Activated T-helper 1 cell treated with anti-CD3 and anti-CD28 coated beads, Interleukin-12 subunit alpha, Interleukin-12 subunit beta, Interleukin-2, Interleukin-4 antibody, amounts not matched to agents 30 ng/mL and 10 ng/mL and 1 ng/mL, durations not matched to agents 14 hours and 24 hours and 36 hours (primary cell): Measurements from ENCODE around the gene EML1. TPM values are rescaled to one million over a fixed set of nuclear protein-coding genes. Genes with fewer than 3 reads are reported as not detected.

Experiments used
- DNase-seq: peaks from one replicate; pipeline ENCODE4 v3.0.0; 2021; ENCODE audit warnings: low spot score
- H3K27ac Mint-ChIP-seq: one replicate; pipeline ENCODE4 v1.8.0; 2021; ENCODE audit warnings: mild to moderate bottlenecking, mixed read lengths
- H3K27me3 Mint-ChIP-seq: one replicate; pipeline ENCODE4 v1.8.0; 2022; ENCODE audit warnings: mild to moderate bottlenecking, moderate library complexity, mixed read lengths; ENCODE audit not compliant: insufficient read depth
- H3K36me3 Mint-ChIP-seq: one replicate; pipeline ENCODE4 v1.8.0; 2021; ENCODE audit warnings: low read depth, mixed read lengths
- H3K4me1 Mint-ChIP-seq: one replicate; pipeline ENCODE4 v1.8.0; 2021; ENCODE audit warnings: low read depth, mixed read lengths
- H3K4me3 Mint-ChIP-seq: one replicate; pipeline ENCODE4 v1.8.0; 2021; ENCODE audit warnings: mild to moderate bottlenecking, moderate library complexity, mixed read lengths
- H3K9me3 Mint-ChIP-seq: one replicate; pipeline ENCODE4 v1.8.0; 2021; ENCODE audit warnings: mixed read lengths
- intact Hi-C: fragments of 100-400 bp; cut with micrococcal nuclease; formaldehyde crosslinking; loops from one replicate; pipeline ENCODE4 v1.15.1; 2024
- total RNA-seq: library from RNA; stranded (reverse); gene quantifications from 2 replicates; pipeline ENCODE4 v1.2.3, GENCODE V29; 2022

The EML1 gene
- total RNA-seq, 1 donor from 2014 or later: 0.91 TPM

- H3K4me3 Mint-ChIP-seq: no peak overlapping the region
- peaks cover 25% of the 10 kb centered on the region for H3K4me1 Mint-ChIP-seq
- H3K27me3 Mint-ChIP-seq: no peaks in the 10 kb centered on the region
- H3K9me3 Mint-ChIP-seq: peaks cover 3% of the 10 kb centered on the region
- no peak for DNase-seq
- H3K27ac Mint-ChIP-seq: no peak overlapping the region
- H3K36me3 Mint-ChIP-seq: peaks cover 2% of the 10 kb centered on the region
- intact Hi-C loops: loop anchor here (1.0 to 10.0 kb wide), 9 partner anchors 11 to 663 kb away; no protein-coding TSS in a partner anchor
Measured at GRCh38 chr14:99981806-99982205, 188.6 kb downstream of the EML1 start.

- peaks cover 25% of the 10 kb centered on the region for H3K4me1 Mint-ChIP-seq
- H3K4me3 Mint-ChIP-seq: no peak overlapping the region
- peaks cover 2% of the 10 kb centered on the region for H3K36me3 Mint-ChIP-seq
- H3K27ac Mint-ChIP-seq: no peak overlapping the region
- H3K27me3 Mint-ChIP-seq: no peaks in the 10 kb centered on the region
- peaks cover 3% of the 10 kb centered on the region for H3K9me3 Mint-ChIP-seq
- peak; percentile 36 for DNase-seq
- intact Hi-C loops: loop anchor here (1.0 to 10.0 kb wide), 9 partner anchors 11 to 662 kb away; no protein-coding TSS in a partner anchor
Measured at GRCh38 chr14:99982537-99983250, 189.5 kb downstream of the EML1 start.

- Mint-ChIP-seq H3K27me3 (no peaks in the 10 kb centered on the region), H3K4me3 (no peak overlapping the region), H3K4me1 (peaks cover 25% of the 10 kb centered on the region), H3K9me3 (peaks cover 3% of the 10 kb centered on the region), H3K36me3 (peaks cover 2% of the 10 kb centered on the region), H3K27ac (no peak overlapping the region)
- intact Hi-C loops: loop anchor here (2.0 to 10.0 kb wide), 5 partner anchors 65 to 661 kb away; no protein-coding TSS in a partner anchor
- no peak for DNase-seq
Measured at GRCh38 chr14:99983251-99984015, 190.2 kb downstream of the EML1 start.

- H3K4me1 Mint-ChIP-seq: peaks cover 25% of the 10 kb centered on the region
- peaks cover 1% of the 10 kb centered on the region for H3K27me3 Mint-ChIP-seq
- DNase-seq: no peak
- intact Hi-C loops: loop anchor here (10.0 kb wide), 1 partner anchor 661 kb away; no protein-coding TSS in a partner anchor
- H3K36me3 Mint-ChIP-seq: peaks cover 2% of the 10 kb centered on the region
- no peak overlapping the region for H3K4me3 Mint-ChIP-seq
- H3K27ac Mint-ChIP-seq: no peak overlapping the region
- H3K9me3 Mint-ChIP-seq: peaks cover 3% of the 10 kb centered on the region
Measured at GRCh38 chr14:99984036-99984435, 190.8 kb downstream of the EML1 start.

- H3K4me3 Mint-ChIP-seq: no peak overlapping the region
- peaks cover 2% of the 10 kb centered on the region for H3K36me3 Mint-ChIP-seq
- H3K9me3 Mint-ChIP-seq: peaks cover 3% of the 10 kb centered on the region
- no peak for DNase-seq
- intact Hi-C loops: loop anchor here (10.0 kb wide), 1 partner anchor 658 kb away; no protein-coding TSS in a partner anchor
- H3K4me1 Mint-ChIP-seq: peaks cover 25% of the 10 kb centered on the region
- H3K27ac Mint-ChIP-seq: no peak overlapping the region
- H3K27me3 Mint-ChIP-seq: peaks cover 13% of the 10 kb centered on the region
Measured at GRCh38 chr14:99986396-99986795, 193.2 kb downstream of the EML1 start.

GRCh38 chr14:99989032-99989431, 195.8 kb downstream of the EML1 start:
- Mint-ChIP-seq H3K4me1 (no peaks in the 10 kb centered on the region), H3K27ac (no peak overlapping the region), H3K9me3 (peaks cover 3% of the 10 kb centered on the region), H3K4me3 (no peak overlapping the region), H3K36me3 (peaks cover 2% of the 10 kb centered on the region), H3K27me3 (peaks cover 27% of the 10 kb centered on the region)
- DNase-seq: no peak
- intact Hi-C loops: loop anchor here (10.0 kb wide), 1 partner anchor 656 kb away; no protein-coding TSS in a partner anchor

- DNase-seq: no peak
- H3K36me3 Mint-ChIP-seq: peaks cover 2% of the 10 kb centered on the region
- H3K27ac Mint-ChIP-seq: no peak overlapping the region
- peaks cover 2% of the 10 kb centered on the region for H3K4me1 Mint-ChIP-seq
- H3K4me3 Mint-ChIP-seq: no peak overlapping the region
- H3K27me3 Mint-ChIP-seq: peaks cover 32% of the 10 kb centered on the region
- peaks cover 3% of the 10 kb centered on the region for H3K9me3 Mint-ChIP-seq
- intact Hi-C loops: no loop called here
Measured at GRCh38 chr14:99990268-99991170, 197.3 kb downstream of the EML1 start.

GRCh38 chr14:99991331-99991730, 198.1 kb downstream of the EML1 start:
- H3K36me3 Mint-ChIP-seq: no peaks in the 10 kb centered on the region
- DNase-seq: no peak
- no peak overlapping the region for H3K4me3 Mint-ChIP-seq

More at GRCh38 chr14:99991331-99991730, 198.1 kb downstream of the EML1 start:
- H3K4me1 Mint-ChIP-seq: peaks cover 7% of the 10 kb centered on the region
- H3K9me3 Mint-ChIP-seq: peaks cover 3% of the 10 kb centered on the region
- H3K27ac Mint-ChIP-seq: no peak overlapping the region
- intact Hi-C loops: no loop called here
- peaks cover 32% of the 10 kb centered on the region for H3K27me3 Mint-ChIP-seq

Other genes starting within 250 kb of the EML1 start
- gene CCDC85C, start 189.2 kb upstream of the EML1 start, total RNA-seq: 7.4 and 7.6 TPM in 2 replicates
- not detected in 2 replicates for gene HHIPL1, start 148.3 kb upstream of the EML1 start, total RNA-seq
- 0.27 TPM in 1 of 2 replicates, not detected in the other for gene CYP46A1, start 109.1 kb upstream of the EML1 start, total RNA-seq